Hepatocyte (in vitro differentiated cells): ENCODE data around the gene CENPQ. TPM values are rescaled to one million over a fixed set of nuclear protein-coding genes. Genes with fewer than 3 reads are reported as not detected.
A peak's percentile ranks its signal among the peaks of the same experiment; 100 is the strongest.

Experiments used
- DNase-seq: peaks from one replicate; pipeline ENCODE4 v3.0.0-alpha.2; 2016; ENCODE audit warnings: low spot score
- H2AFZ ChIP-seq: fragments of 200-600 bp; sonication (generic); 2 replicates; pipeline ENCODE4 v1.6.0; 2016; ENCODE audit warnings: antibody characterized with exemption, mild to moderate bottlenecking
- H3K27ac ChIP-seq: fragments of 200-600 bp; sonication (generic); 2 replicates; pipeline ENCODE4 v1.5.1; 2016; ENCODE audit warnings: mild to moderate bottlenecking
- H3K27me3 ChIP-seq: fragments of 200-600 bp; sonication (generic); 2 replicates; pipeline ENCODE4 v1.6.1; 2016
- H3K36me3 ChIP-seq: fragments of 200-600 bp; sonication (generic); replicated peaks from 2 replicates; pipeline ENCODE4 v1.5.1; 2016; ENCODE audit warnings: low read depth; ENCODE audit not compliant: insufficient read depth
- H3K4me1 ChIP-seq: fragments of 200-600 bp; sonication (generic); 2 replicates; pipeline ENCODE4 v1.5.1; 2016; ENCODE audit warnings: mild to moderate bottlenecking, moderate library complexity; ENCODE audit not compliant: insufficient read depth
- H3K4me2 ChIP-seq: fragments of 200-600 bp; sonication (generic); 2 replicates; pipeline ENCODE4 v1.6.0; 2016
- H3K4me3 ChIP-seq: fragments of 200-600 bp; sonication (generic); 2 replicates; pipeline ENCODE4 v1.5.1; 2016; ENCODE audit warnings: mild to moderate bottlenecking
- H3K79me2 ChIP-seq: fragments of 200-600 bp; sonication (generic); 2 replicates; pipeline ENCODE4 v1.6.0; 2017; ENCODE audit warnings: mild to moderate bottlenecking
- H3K9me2 ChIP-seq: fragments of 200-600 bp; sonication (generic); replicated peaks from 2 replicates; pipeline ENCODE4 v1.6.0; 2017; ENCODE audit warnings: mild to moderate bottlenecking; ENCODE audit not compliant: insufficient read depth
- H3K9me3 ChIP-seq: fragments of 200-600 bp; sonication (generic); 2 replicates; pipeline ENCODE4 v1.5.1; 2016; ENCODE audit warnings: low read depth, mild to moderate bottlenecking
- H4K20me1 ChIP-seq: fragments of 200-600 bp; sonication (generic); 2 replicates; pipeline ENCODE4 v1.6.0; 2016; ENCODE audit warnings: mild to moderate bottlenecking; ENCODE audit not compliant: insufficient read depth, poor library complexity, severe bottlenecking
- EZH2 ChIP-seq: fragments of 200-600 bp; sonication (generic); IDR thresholded peaks from 2 replicates; pipeline ENCODE4 v1.6.1; 2016; ENCODE audit warnings: antibody characterized with exemption, mild to moderate bottlenecking, borderline replicate concordance
- EZH2phosphoT487 ChIP-seq: fragments of 200-600 bp; sonication (generic); IDR thresholded peaks from one replicate; pipeline ENCODE4 v1.6.1; 2018; ENCODE audit warnings: antibody characterized with exemption, mild to moderate bottlenecking, low read depth, moderate library complexity; ENCODE audit not compliant: unreplicated experiment, severe bottlenecking
- WGBS: methylation state at CpG from one replicate; pipeline ENCODE4 v1.1.6; 2016; ENCODE audit warnings: low lambda C conversion rate; ENCODE audit errors: missing lambda C conversion rate; 5-methylcytosine and 5-hydroxymethylcytosine counted together
- polyA plus RNA-seq: library from polyadenylated mRNA; unstranded; fragments of >200 nt; fragmentation: Nextera tagmentation; extraction: Ambion mirVana; gene quantifications from 2 replicates; pipeline ENCODE4 v1.2.1, GENCODE V29; 2016
- total RNA-seq: library from RNA; depleted of rRNA; stranded (reverse); fragments of >200 nt; gene quantifications from 2 replicates; pipeline ENCODE4 v1.2.3, GENCODE V29; 2014
- TF ChIP-seq, protein P1 (sequence below): fragments of 200-600 bp; sonication (generic); IDR thresholded peaks from 2 replicates; pipeline ENCODE4 v1.5.1; 2016; ENCODE audit warnings: antibody characterized with exemption, mild to moderate bottlenecking; ENCODE audit not compliant: poor library complexity

Gene CENPQ
- total and polyA plus RNA-seq, 2 experiments from 2014 or later, result 4.4 to 5.0 TPM

- Histone ChIP-seq H3K4me3 (no peak overlapping the region), H3K9me2 (no peaks in the 10 kb centered on the region), H3K27ac (no peak overlapping the region), H3K36me3 (no peaks in the 10 kb centered on the region), H3K27me3 (no peaks in the 10 kb centered on the region), H2AFZ (no peak overlapping the region), H4K20me1 (no peaks in the 10 kb centered on the region), H3K79me2 (no peaks in the 10 kb centered on the region), H3K4me2 (no peak overlapping the region), H3K4me1 (no peaks in the 10 kb centered on the region), H3K9me3 (no peaks in the 10 kb centered on the region)
- DNase-seq, result no peak
- 92% methylated on average over 2 of the region's 2 CpGs for WGBS
- TF ChIP-seq EZH2phosphoT487, result no peak
- TF ChIP-seq EZH2, result no peak
- TF ChIP-seq, protein P1, sequence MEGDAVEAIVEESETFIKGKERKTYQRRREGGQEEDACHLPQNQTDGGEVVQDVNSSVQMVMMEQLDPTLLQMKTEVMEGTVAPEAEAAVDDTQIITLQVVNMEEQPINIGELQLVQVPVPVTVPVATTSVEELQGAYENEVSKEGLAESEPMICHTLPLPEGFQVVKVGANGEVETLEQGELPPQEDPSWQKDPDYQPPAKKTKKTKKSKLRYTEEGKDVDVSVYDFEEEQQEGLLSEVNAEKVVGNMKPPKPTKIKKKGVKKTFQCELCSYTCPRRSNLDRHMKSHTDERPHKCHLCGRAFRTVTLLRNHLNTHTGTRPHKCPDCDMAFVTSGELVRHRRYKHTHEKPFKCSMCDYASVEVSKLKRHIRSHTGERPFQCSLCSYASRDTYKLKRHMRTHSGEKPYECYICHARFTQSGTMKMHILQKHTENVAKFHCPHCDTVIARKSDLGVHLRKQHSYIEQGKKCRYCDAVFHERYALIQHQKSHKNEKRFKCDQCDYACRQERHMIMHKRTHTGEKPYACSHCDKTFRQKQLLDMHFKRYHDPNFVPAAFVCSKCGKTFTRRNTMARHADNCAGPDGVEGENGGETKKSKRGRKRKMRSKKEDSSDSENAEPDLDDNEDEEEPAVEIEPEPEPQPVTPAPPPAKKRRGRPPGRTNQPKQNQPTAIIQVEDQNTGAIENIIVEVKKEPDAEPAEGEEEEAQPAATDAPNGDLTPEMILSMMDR, result no peak
Measured at GRCh38 chr6:49430187-49430586, 33.0 kb upstream of the CENPQ start.

- 100% methylated on average over 1 of the region's 1 CpG for WGBS
- H3K27ac ChIP-seq, result no peak overlapping the region
- DNase-seq, result no peak
Measured at GRCh38 chr6:49430866-49431265, 32.3 kb upstream of the CENPQ start.

GRCh38 chr6:49453221-49453620, 9.9 kb upstream of the CENPQ start:
- H3K4me3 ChIP-seq, result no peak overlapping the region
- no peak overlapping the region for H3K27ac ChIP-seq
- H3K4me1 ChIP-seq, result no peaks in the 10 kb centered on the region
- H3K79me2 ChIP-seq, result no peaks in the 10 kb centered on the region
- no peaks in the 10 kb centered on the region for H3K9me2 ChIP-seq
- H3K4me2 ChIP-seq, result no peak overlapping the region
- H4K20me1 ChIP-seq, result no peaks in the 10 kb centered on the region
- WGBS, result 85% methylated on average over 2 of the region's 2 CpGs
- H2AFZ ChIP-seq, result no peak overlapping the region
- no peaks in the 10 kb centered on the region for H3K9me3 ChIP-seq
- TF ChIP-seq, protein P1, result peak; percentile 54
- no peak for TF ChIP-seq EZH2phosphoT487
- H3K36me3 ChIP-seq, result no peaks in the 10 kb centered on the region
- H3K27me3 ChIP-seq, result no peaks in the 10 kb centered on the region
- peak; percentile 8 for DNase-seq

More at GRCh38 chr6:49430866-49431265, 32.3 kb upstream of the CENPQ start:
- H3K9me2 ChIP-seq, result no peaks in the 10 kb centered on the region
- no peak overlapping the region for H3K4me2 ChIP-seq
- H3K9me3 ChIP-seq, result no peaks in the 10 kb centered on the region
- H3K27me3 ChIP-seq, result no peaks in the 10 kb centered on the region
- no peaks in the 10 kb centered on the region for H3K79me2 ChIP-seq
- H3K4me1 ChIP-seq, result no peaks in the 10 kb centered on the region
- no peaks in the 10 kb centered on the region for H3K36me3 ChIP-seq
- TF ChIP-seq EZH2phosphoT487 (no peak), EZH2 (no peak)
- TF ChIP-seq, protein P1, result no peak
- no peak overlapping the region for H3K4me3 ChIP-seq
- H4K20me1 ChIP-seq, result no peaks in the 10 kb centered on the region
- no peak overlapping the region for H2AFZ ChIP-seq
